Astrocyte of the cerebellum (primary cell): ENCODE measurements around the gene TMEM245.
A peak's percentile ranks its signal among the peaks of the same experiment; 100 is the strongest.
"Not testable (repeated sequence)": the region's sequence is repeated elsewhere in the genome, so short reads cannot be mapped to it uniquely, and the experiment has no call there.

Source experiments
- DNase-seq: peaks from one replicate; pipeline ENCODE4 v3.0.0-alpha.2; 2011; ENCODE audit warnings: low read depth
- H3K4me3 ChIP-seq: 2 replicates; pipeline ENCODE4 v1.5.1; 2011; ENCODE audit warnings: mild to moderate bottlenecking, low read depth, low read length, moderate library complexity
- in situ Hi-C: cut with HindIII; loops from 2 replicates; pipeline ENCODE4 v1.10.0; 2017; ENCODE audit warnings: low sequenced_read_pairs
- TF ChIP-seq, protein P1 (sequence below): IDR thresholded peaks from 2 replicates; pipeline ENCODE4 v1.5.1; 2012; ENCODE audit warnings: low read length, low read depth, moderate library complexity, mild to moderate bottlenecking; ENCODE audit errors: missing control alignments

TMEM245 gene

DNA sequence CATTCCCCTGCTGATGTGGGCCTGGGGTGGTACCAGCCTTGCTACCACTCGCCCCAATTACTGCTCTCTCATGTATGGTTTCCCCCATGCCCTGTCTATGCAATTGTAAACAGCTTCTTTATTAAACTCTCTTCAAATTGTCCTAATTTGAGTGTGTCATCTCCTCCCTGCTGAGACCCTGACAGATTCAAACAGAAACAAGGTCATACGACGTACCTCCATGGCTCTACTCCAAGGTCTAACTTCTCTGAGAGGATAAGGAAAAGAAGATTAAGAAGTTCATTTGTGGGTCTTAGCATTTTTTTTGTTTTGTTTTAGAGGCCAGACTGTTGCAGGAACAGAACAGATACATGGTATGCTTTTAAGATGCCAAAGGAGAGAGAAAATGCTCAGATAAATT is 147.6 kb downstream of the TMEM245 start:
- peak; percentile 19 for DNase-seq
- in situ Hi-C loops: no loop called here
- H3K4me3 ChIP-seq: no peak overlapping the region
- TF ChIP-seq, protein P1, sequence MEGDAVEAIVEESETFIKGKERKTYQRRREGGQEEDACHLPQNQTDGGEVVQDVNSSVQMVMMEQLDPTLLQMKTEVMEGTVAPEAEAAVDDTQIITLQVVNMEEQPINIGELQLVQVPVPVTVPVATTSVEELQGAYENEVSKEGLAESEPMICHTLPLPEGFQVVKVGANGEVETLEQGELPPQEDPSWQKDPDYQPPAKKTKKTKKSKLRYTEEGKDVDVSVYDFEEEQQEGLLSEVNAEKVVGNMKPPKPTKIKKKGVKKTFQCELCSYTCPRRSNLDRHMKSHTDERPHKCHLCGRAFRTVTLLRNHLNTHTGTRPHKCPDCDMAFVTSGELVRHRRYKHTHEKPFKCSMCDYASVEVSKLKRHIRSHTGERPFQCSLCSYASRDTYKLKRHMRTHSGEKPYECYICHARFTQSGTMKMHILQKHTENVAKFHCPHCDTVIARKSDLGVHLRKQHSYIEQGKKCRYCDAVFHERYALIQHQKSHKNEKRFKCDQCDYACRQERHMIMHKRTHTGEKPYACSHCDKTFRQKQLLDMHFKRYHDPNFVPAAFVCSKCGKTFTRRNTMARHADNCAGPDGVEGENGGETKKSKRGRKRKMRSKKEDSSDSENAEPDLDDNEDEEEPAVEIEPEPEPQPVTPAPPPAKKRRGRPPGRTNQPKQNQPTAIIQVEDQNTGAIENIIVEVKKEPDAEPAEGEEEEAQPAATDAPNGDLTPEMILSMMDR: no peak

DNA sequence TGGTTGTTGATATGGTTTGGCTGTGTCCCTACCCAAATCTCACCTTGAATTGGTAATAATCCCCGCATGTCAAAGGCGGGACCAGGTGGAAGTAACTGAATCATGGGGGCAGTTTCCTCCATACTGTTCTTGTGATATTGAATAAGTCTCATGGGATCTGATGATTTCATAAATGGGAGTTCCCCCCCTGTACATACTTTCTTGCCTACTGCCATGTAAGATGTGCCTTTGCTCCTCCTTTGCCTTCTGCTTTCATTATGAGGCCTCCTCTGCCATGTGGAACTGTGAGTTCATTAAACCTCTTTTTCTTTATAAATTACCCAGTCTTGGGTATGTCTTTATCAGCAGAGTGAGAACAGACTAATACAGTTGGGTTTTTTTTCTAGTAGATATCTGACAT is 148.4 kb downstream of the TMEM245 start:
- DNase-seq, H3K4me3 ChIP-seq, in situ Hi-C loops: not testable (repeated sequence)

DNA sequence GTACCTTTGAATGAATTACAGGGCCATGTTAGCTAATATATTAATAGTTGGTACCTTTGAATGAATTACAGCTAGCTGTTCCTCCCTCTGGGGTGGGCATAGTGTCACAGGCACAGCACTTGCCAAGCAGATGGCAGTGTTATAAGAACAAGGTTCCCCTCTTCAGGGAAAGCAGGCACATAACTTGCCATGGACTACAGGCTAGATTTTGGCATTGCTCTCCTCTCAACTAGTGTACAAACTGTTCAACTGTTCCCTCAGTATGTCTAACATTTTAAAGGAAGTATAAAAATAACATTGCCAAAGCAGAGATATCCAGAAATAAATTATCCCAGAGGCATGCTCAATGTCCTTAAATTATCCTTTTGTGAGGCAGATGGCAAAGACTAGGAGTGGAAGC is 151.8 kb downstream of the TMEM245 start:
- TF ChIP-seq, protein P1: no peak
- in situ Hi-C loops: no loop called here

More for the DNA sequence above, 151.8 kb downstream of the TMEM245 start:
- H3K4me3 ChIP-seq: no peak overlapping the region
- no peak for DNase-seq
